A549 (cell line): ENCODE results near the gene XKR3. TPM values are rescaled to one million over a fixed set of nuclear protein-coding genes. Genes with fewer than 3 reads are reported as not detected.

Experiments
- ATAC-seq, 2 experiments: fragments of 200-7000 bp in 1 of 2; fragments of >200 bp in 1 of 2; cut with Nextera tagmentation in 1 of 2; cut with Tn5 transposase in 1 of 2; 3 replicates each; pipeline versions ENCODE4 v1.8.0 to v1.9.1; 2018 to 2020; ENCODE audit warnings: mild to moderate bottlenecking in 1 of 2, moderate library complexity in 1 of 2
- CTCF ChIA-PET: fragments of 300-600 bp; sonication (Branson Sonifier 250); formaldehyde crosslinking; extraction: SDS; loops from one replicate; lab custom pipeline; 2021; ENCODE audit warnings: antibody characterized with exemption, inconsistent platforms; lab: Yijun Ruan, JAX
- POLR2A ChIA-PET: fragments of 350-600 bp; formaldehyde crosslinking; extraction: SDS; loops from one replicate; lab custom pipeline; 2021; ENCODE audit warnings: antibody characterized with exemption, inconsistent platforms; lab: Yijun Ruan, JAX
- DNase-seq, 2 experiments: peaks; one replicate each; pipeline versions ENCODE4 v3.0.0 to v3.0.0-alpha.2; 2011 to 2016; ENCODE audit warnings: low read depth in 1 of 2, low spot score in 1 of 2
- FAIRE-seq: peaks from 2 replicates; lab custom pipeline; 2011; peaks lifted over from hg19 to GRCh38; lab: Jason Lieb, UNC
- H3K27ac ChIP-seq, 2 experiments: fragments of >200 bp; sonication (Bioruptor Twin); formaldehyde crosslinking; 3 replicates each; pipeline ENCODE4 v1.5.1; 2016 to 2017
- H3K4me1 ChIP-seq: fragments of >200 bp; sonication (Bioruptor Twin); formaldehyde crosslinking; 3 replicates; pipeline ENCODE4 v1.6.1; 2016
- H3K4me2 ChIP-seq: fragments of >200 bp; sonication (Bioruptor Twin); formaldehyde crosslinking; 3 replicates; pipeline ENCODE4 v1.6.1; 2016
- H3K4me3 ChIP-seq: fragments of >200 bp; sonication (Bioruptor Twin); formaldehyde crosslinking; 3 replicates; pipeline ENCODE4 v1.5.1; 2016
- H3K9me3 ChIP-seq: fragments of >200 bp; sonication (Bioruptor Twin); formaldehyde crosslinking; 3 replicates; pipeline ENCODE4 v1.6.1; 2016
- ATOH8 ChIP-seq: fragments of 250-450 bp; sonication (Bioruptor Pico); IDR thresholded peaks from 2 replicates; pipeline ENCODE4 v1.5.0; 2020; ENCODE audit warnings: low read depth, mild to moderate bottlenecking, moderate library complexity
- BHLHE40 ChIP-seq: IDR thresholded peaks from 2 replicates; pipeline ENCODE4 v1.6.1; 2012; ENCODE audit warnings: low read depth, low read length, inconsistent platforms
- CEBPB ChIP-seq, 2 experiments: fragments of >200 bp in 1 of 2; sonication (Bioruptor Twin) in 1 of 2; formaldehyde crosslinking in 1 of 2; IDR thresholded peaks; 2 replicates each; pipeline ENCODE4 v1.6.1; 2012 to 2016
- CHD2 ChIP-seq: fragments of 150-350 bp; IDR thresholded peaks from 2 replicates; pipeline ENCODE4 v1.6.1; 2014; ENCODE audit warnings: low read length; ENCODE audit not compliant: partially characterized antibody
- EHF ChIP-seq: fragments of 250-450 bp; sonication (Bioruptor Pico); IDR thresholded peaks from 2 replicates; pipeline ENCODE4 v1.5.0; 2020; ENCODE audit warnings: mild to moderate bottlenecking
- EHMT2 ChIP-seq: fragments of 200-600 bp; sonication (generic); IDR thresholded peaks from 2 replicates; pipeline ENCODE4 v1.6.1; 2016; ENCODE audit warnings: antibody characterized with exemption, low read depth, mild to moderate bottlenecking, moderate library complexity
- ELK1 ChIP-seq: fragments of 150-350 bp; IDR thresholded peaks from 2 replicates; pipeline ENCODE4 v1.6.1; 2014; ENCODE audit warnings: low read depth, mild to moderate bottlenecking, low read length
- FOSL2 ChIP-seq, 2 experiments: fragments of 450-650 bp in 1 of 2; fragments of >200 bp in 1 of 2; sonication (Bioruptor Twin) in 1 of 2; formaldehyde crosslinking; IDR thresholded peaks; 2 replicates each; pipeline versions ENCODE4 v1.5.0 to v1.6.1; 2016 to 2020; ENCODE audit warnings: mild to moderate bottlenecking in 1 of 2, moderate library complexity in 1 of 2
- GATA3 ChIP-seq: IDR thresholded peaks from 2 replicates; pipeline ENCODE4 v1.6.1; 2012; ENCODE audit warnings: borderline replicate concordance
- HES2 ChIP-seq: fragments of >200 bp; sonication (Bioruptor Twin); formaldehyde crosslinking; IDR thresholded peaks from 2 replicates; pipeline ENCODE4 v1.6.1; 2016
- HOXB13 ChIP-seq: fragments of 250-450 bp; sonication (Bioruptor Pico); IDR thresholded peaks from 2 replicates; pipeline ENCODE4 v1.5.0; 2020; ENCODE audit warnings: low read depth, mild to moderate bottlenecking, moderate library complexity
- JUN ChIP-seq, 2 experiments: fragments of >200 bp; sonication (Bioruptor Twin); formaldehyde crosslinking; IDR thresholded peaks; 2 replicates in 1 of 2; 3 replicates in 1 of 2; pipeline ENCODE4 v1.6.1; 2016 to 2017
- KDM5A ChIP-seq: fragments of 200-600 bp; sonication (generic); IDR thresholded peaks from 2 replicates; pipeline ENCODE4 v1.6.1; 2016; ENCODE audit warnings: antibody characterized with exemption, mild to moderate bottlenecking
- MAFK ChIP-seq: fragments of 450-650 bp; IDR thresholded peaks from 2 replicates; pipeline ENCODE4 v1.6.1; 2014; ENCODE audit not compliant: partially characterized antibody
- MAX ChIP-seq: IDR thresholded peaks from 2 replicates; pipeline ENCODE4 v1.6.1; 2012
- MYC ChIP-seq: IDR thresholded peaks from 2 replicates; pipeline ENCODE4 v1.6.1; 2012; ENCODE audit warnings: mild to moderate bottlenecking, inconsistent platforms, low read length, improper control_type of control experiment, borderline replicate concordance
- NR3C1 ChIP-seq: fragments of >200 bp; sonication (Bioruptor Twin); formaldehyde crosslinking; IDR thresholded peaks from 3 replicates; pipeline ENCODE4 v1.6.1; 2017
- PBX3 ChIP-seq: IDR thresholded peaks from 2 replicates; pipeline ENCODE4 v1.6.1; 2012
- RAD21 ChIP-seq, 2 experiments: fragments of >200 bp in 1 of 2; sonication (Bioruptor Twin) in 1 of 2; formaldehyde crosslinking in 1 of 2; IDR thresholded peaks in 1 of 2; conservative IDR thresholded peaks in 1 of 2; 2 replicates in 1 of 2; 3 replicates in 1 of 2; pipeline ENCODE4 v1.6.1; 2012 to 2018; ENCODE audit warnings: inconsistent platforms in 1 of 2
- RARB ChIP-seq: fragments of 250-450 bp; sonication (Bioruptor Pico); IDR thresholded peaks from 2 replicates; pipeline ENCODE4 v1.8.0; 2021; ENCODE audit warnings: mild to moderate bottlenecking, moderate library complexity
- TFCP2L1 ChIP-seq: fragments of 250-450 bp; sonication (Bioruptor Pico); IDR thresholded peaks from 2 replicates; pipeline ENCODE4 v1.5.0; 2021; ENCODE audit warnings: mild to moderate bottlenecking
- ZC3H11A ChIP-seq: fragments of 450-650 bp; IDR thresholded peaks from 2 replicates; pipeline ENCODE4 v1.6.1; 2014; ENCODE audit warnings: antibody characterized with exemption, mild to moderate bottlenecking
- ZSCAN20 ChIP-seq: fragments of 250-450 bp; sonication (Bioruptor Pico); IDR thresholded peaks from 2 replicates; pipeline ENCODE4 v1.8.0; 2022; ENCODE audit warnings: mild to moderate bottlenecking, moderate library complexity
- WGBS: methylation state at CpG from one replicate; pipeline ENCODE4 v1.1.6; 2017; ENCODE audit errors: missing lambda C conversion rate; 5-methylcytosine and 5-hydroxymethylcytosine counted together
- polyA plus RNA-seq, 4 experiments: library from polyadenylated mRNA; depleted of rRNA in 3 of 4; stranded (reverse); fragments of >200 nt; fragmentation: RNase III in 1 of 4; extraction: RNeasy Plus Mini Kit Qiagen cat#74134 plus additional on column Dnase treatment in 1 of 4; gene quantifications; 2 replicates in 3 of 4; 3 replicates in 1 of 4; pipeline ENCODE4 v1.2.3, GENCODE V29; 2011 to 2017

XKR3 gene
- polyA plus RNA-seq, 2 of the 4 experiments (the other 2 are of a cell fraction) = not detected

- Histone ChIP-seq H3K9me3 (no peaks in the 10 kb centered on the region), H3K27ac (no peak overlapping the region), H3K4me1 (no peaks in the 10 kb centered on the region), H3K4me2 (no peak overlapping the region), H3K4me3 (no peak overlapping the region)
- CTCF ChIA-PET = no interaction called here
- WGBS = 7% methylated on average over 2 of the region's 2 CpGs
- POLR2A ChIA-PET = no interaction called here
- ATAC-seq (no peak), FAIRE-seq (no peak), DNase-seq (no peak)
- TF ChIP-seq MAX (no peak), JUN (IDR thresholded peaks at IDR 0.05) (no peak), BHLHE40 (no peak), ATOH8 (CRISPR knock-in tag) (no peak), HES2 (no peak), ZC3H11A (no peak), CEBPB (IDR thresholded peaks at IDR 0.05) (no peak), RARB (CRISPR knock-in tag) (no peak), CHD2 (no peak), TFCP2L1 (CRISPR knock-in tag) (no peak), EHMT2 (no peak), RAD21 (conservative IDR thresholded peaks at IDR 0.05 in 1 of 2, IDR thresholded peaks at IDR 0.05 in 1 of 2) (no peak), HOXB13 (CRISPR knock-in tag) (no peak), PBX3 (no peak), MAFK (no peak)
These were observed 18.1 kb downstream of the XKR3 start for GRCh38 chr22:16807109-16807508.

GRCh38 chr22:16806401-16806800 lies 18.8 kb downstream of the XKR3 start:
- no peak for DNase-seq
- Histone ChIP-seq H3K4me2 (no peak overlapping the region), H3K9me3 (no peaks in the 10 kb centered on the region), H3K4me3 (no peak overlapping the region), H3K4me1 (no peaks in the 10 kb centered on the region), H3K27ac (no peak overlapping the region)
- TF ChIP-seq MYC (no peak), ELK1 (no peak), NR3C1 (no peak), EHF (CRISPR knock-in tag) (no peak)
- ATAC-seq = no peak
- ChIA-PET POLR2A (no interaction called here), CTCF (interaction anchor here (0.6 to 1.3 kb wide), 2 partner anchors 11 to 28 kb away, joined by 3 read pairs; no protein-coding TSS in a partner anchor)
- WGBS = 24% methylated on average over 5 of the region's 5 CpGs
- no peak for FAIRE-seq

GRCh38 chr22:16804882-16805281 lies 20.3 kb downstream of the XKR3 start:
- no peak overlapping the region for H3K4me2 ChIP-seq
- POLR2A ChIA-PET = no interaction called here
- TF ChIP-seq FOSL2 (IDR thresholded peaks at IDR 0.05) = no peak
- TF ChIP-seq FOSL2 (CRISPR knock-in tag; IDR thresholded peaks at IDR 0.05) = no peak
- TF ChIP-seq KDM5A = no peak
- no peak for TF ChIP-seq ZSCAN20 (CRISPR knock-in tag)
- TF ChIP-seq EHMT2 = no peak
- no peak for TF ChIP-seq GATA3
- TF ChIP-seq, all 56 proteins: peak for 0
- CTCF ChIA-PET = no interaction called here
- H3K9me3 ChIP-seq = no peaks in the 10 kb centered on the region
- WGBS = 2% methylated on average over 2 of the region's 2 CpGs
- FAIRE-seq (no peak), ATAC-seq (no peak), DNase-seq (no peak)
- H3K4me3 ChIP-seq = no peak overlapping the region
- no peak overlapping the region for H3K27ac ChIP-seq
- no peaks in the 10 kb centered on the region for H3K4me1 ChIP-seq
